HUES6 (cell line): ENCODE results near the gene FXYD5.

Experiments
- H3K27ac ChIP-seq: 2 replicates; pipeline ENCODE4 v1.7.0; 2013; ENCODE audit warnings: low read depth, mild to moderate bottlenecking, low read length, inconsistent platforms
- H3K27me3 ChIP-seq: 2 replicates; pipeline ENCODE4 v1.6.1; 2013; ENCODE audit warnings: low read length; ENCODE audit not compliant: control insufficient read depth, insufficient read depth
- H3K36me3 ChIP-seq: 2 replicates; pipeline ENCODE4 v1.6.1; 2013; ENCODE audit warnings: low read length; ENCODE audit not compliant: control insufficient read depth, insufficient read depth
- H3K4me1 ChIP-seq: 2 replicates; pipeline ENCODE4 v1.6.1; 2013; ENCODE audit warnings: low read length; ENCODE audit not compliant: control insufficient read depth, insufficient read depth
- H3K4me3 ChIP-seq: 2 replicates; pipeline ENCODE4 v1.5.1; 2013; ENCODE audit warnings: low read depth, low read length
- H3K9ac ChIP-seq: one replicate; pipeline ENCODE4 v1.6.1; 2013; ENCODE audit warnings: mild to moderate bottlenecking, low read length
- H3K9me3 ChIP-seq: 2 replicates; pipeline ENCODE4 v1.6.1; 2013; ENCODE audit warnings: low read depth, low read length; ENCODE audit not compliant: control insufficient read depth, insufficient read depth

FXYD5 gene

DNA sequence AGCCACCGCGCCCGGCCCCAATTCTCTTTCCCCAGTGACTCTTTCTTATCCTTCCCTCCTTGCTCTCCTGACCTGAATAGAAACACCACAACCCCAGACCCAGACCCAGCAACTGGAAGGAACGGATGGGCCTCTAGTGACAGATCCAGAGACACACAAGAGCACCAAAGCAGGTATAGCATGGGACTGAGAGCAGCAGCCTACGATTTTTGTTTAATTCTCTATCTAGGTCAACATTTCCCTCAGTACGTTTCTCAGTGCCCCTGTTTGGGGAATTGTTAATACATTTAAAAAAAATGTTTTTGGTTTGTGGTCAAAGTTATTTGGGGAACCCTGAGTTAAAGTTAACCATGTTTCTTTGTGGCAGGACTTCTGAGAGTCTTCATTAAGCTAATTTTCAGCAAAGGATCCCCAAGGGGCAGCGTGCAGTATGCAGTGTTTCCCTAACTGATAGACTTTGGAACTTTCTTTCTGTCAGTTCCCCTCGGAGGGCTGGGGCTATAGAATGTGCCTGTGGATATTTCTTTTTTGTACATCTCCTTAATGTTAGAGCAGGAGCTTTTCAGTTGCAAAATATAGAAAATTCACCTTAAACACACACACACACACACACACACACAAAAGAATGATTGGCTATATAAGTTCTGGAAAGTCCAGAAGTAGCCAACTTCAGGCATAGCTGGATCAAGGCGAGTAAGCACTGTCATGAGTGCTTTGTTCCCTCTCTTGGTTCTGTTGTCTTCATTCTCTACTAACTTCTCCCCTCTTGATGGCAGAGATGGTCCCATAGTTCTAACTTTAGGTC is 6.3 kb downstream of the FXYD5 start:
- Histone ChIP-seq H3K4me3 (no peak overlapping the region), H3K27me3 (no peaks in the 10 kb centered on the region), H3K36me3 (peaks cover 92% of the 10 kb centered on the region), H3K27ac (no peak overlapping the region), H3K9ac (no peak overlapping the region), H3K4me1 (peaks cover 2% of the 10 kb centered on the region; the same call in 1 of the 2 replicates), H3K9me3 (peaks cover 23% of the 10 kb centered on the region)

DNA sequence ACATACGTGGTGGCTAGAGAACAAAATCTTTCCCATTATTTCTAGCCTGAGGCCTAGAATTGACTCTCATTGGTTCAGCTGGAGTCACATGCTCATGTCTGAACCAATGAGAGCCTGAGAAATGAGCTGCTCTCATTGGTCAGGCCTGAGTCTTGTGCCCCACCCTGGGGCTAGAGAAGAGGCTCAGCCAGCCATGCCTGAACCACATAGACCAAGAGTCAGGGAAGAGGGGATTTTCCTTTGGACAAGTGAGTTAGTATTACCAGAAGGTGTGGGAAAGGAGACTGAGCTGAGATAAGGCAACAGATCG is 6.9 kb downstream of the FXYD5 start:
- H3K36me3 ChIP-seq, result peaks cover 98% of the 10 kb centered on the region
- no peaks in the 10 kb centered on the region for H3K4me1 ChIP-seq

DNA sequence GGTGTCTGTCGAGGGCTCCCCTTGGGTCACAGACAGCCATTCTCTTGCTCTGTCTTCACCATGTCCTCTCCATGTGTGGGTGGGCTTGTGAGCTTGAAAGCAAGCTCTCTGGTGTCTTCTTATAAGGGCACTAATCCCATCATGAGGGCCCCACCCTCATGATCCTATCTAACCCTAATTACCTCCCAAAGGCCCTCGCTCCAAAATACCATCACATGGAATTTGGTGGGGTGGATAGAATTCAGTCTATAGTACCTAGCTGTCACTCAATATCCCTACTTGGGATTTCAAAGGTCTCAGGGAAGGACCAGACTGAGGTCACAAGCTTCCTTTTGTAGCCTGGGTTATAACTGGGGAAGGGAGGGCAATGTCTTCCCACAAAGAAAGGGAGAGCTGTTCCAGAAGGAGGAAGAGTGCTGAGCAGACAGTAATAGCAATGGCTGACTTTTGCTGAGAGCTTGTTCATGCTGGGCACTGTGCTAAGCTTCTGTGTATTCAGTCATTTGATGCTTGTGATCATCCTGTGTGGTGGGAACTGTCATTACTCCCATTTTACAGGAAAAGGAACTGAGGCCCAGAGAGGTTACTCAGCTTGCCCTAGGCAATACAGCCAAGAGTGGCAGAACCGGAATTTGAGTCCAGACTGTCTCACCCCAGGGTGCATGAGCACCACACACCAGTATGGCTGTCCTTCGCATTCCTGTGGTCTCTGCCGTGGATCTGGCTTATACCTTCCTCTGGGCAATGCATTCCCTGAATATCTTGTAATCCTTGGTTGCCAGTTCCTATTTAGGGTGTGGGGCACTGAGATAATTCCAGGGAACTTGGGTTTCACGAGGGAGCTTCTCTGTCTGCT is 8.2 kb downstream of the FXYD5 start:
- Histone ChIP-seq H3K9me3 (peaks cover 31% of the 10 kb centered on the region), H3K27ac (no peak overlapping the region), H3K4me1 (no peaks in the 10 kb centered on the region), H3K27me3 (no peaks in the 10 kb centered on the region), H3K36me3 (peaks cover 100% of the 10 kb centered on the region), H3K4me3 (no peak overlapping the region), H3K9ac (no peak overlapping the region)

More for the DNA sequence above, 6.9 kb downstream of the FXYD5 start:
- Histone ChIP-seq H3K9ac (no peak overlapping the region), H3K27ac (no peak overlapping the region), H3K4me3 (no peak overlapping the region), H3K9me3 (peaks cover 28% of the 10 kb centered on the region), H3K27me3 (no peaks in the 10 kb centered on the region)

DNA sequence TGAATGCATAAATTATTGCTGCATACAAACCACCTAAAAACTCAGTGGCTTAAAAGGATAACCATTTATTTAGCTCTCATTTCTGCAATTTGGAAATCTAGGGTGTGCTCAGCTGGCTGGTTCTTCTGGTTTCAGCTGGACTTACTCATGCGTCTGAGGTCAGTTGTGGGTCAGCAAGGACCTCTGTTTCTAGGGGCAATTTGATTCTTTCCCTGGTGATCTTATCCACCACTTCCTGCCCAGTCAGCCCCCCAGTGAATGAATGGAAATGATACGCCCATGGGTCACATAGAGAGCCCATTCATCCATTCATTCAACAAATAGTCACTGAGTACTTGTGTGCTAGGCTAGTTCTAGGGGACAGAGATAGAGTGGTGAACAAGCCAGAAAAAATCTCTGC is 9.9 kb downstream of the FXYD5 start:
- peaks cover 31% of the 10 kb centered on the region for H3K9me3 ChIP-seq
- H3K9ac ChIP-seq, result no peak overlapping the region
- no peak overlapping the region for H3K4me3 ChIP-seq
- peaks cover 96% of the 10 kb centered on the region for H3K36me3 ChIP-seq
- no peaks in the 10 kb centered on the region for H3K27me3 ChIP-seq
- H3K27ac ChIP-seq, result no peak overlapping the region
- H3K4me1 ChIP-seq, result no peaks in the 10 kb centered on the region

DNA sequence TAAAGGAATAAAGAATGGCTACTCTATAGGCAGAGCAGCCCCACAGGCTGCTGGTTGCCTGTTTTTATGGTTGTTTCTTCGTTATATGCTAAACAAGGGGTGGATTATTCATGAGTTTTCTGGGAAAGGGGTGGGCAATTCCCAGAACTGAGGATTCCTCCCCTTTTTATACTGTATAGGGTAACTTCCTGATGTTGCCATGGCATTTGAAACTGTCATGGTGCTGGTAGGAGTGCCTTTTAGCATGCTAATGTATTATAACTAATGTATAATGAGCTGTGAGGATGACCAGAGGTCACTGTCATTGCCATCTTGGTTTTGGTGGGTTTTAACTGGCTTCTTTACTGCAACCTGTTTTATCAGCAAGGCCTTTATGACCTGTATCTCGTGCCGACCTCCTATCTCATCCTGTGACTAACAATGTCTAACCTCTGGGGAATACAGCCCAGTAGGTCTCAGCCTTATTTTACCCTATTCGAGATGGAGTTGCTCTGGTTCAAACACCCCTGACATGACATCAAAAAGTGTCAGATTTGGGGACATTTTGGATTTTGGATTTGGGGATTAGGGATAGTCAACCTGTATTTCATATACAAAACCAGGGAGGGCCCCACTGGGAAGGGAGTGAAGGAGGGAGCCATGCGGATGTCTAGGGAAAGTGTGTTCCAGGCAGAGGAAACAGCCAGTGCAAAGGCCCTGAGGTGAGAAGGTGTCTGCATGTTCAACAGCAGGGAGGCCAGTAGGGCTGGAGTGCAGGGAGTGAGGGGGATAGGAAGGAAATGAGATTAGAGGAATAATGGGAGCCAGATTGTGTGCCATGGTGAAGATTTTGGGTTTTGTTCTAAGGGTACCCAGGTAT is 10.9 kb downstream of the FXYD5 start:
- no peak overlapping the region for H3K27ac ChIP-seq
- peaks cover 95% of the 10 kb centered on the region for H3K36me3 ChIP-seq
- H3K9me3 ChIP-seq, result peaks cover 31% of the 10 kb centered on the region
- H3K4me1 ChIP-seq, result no peaks in the 10 kb centered on the region
- no peaks in the 10 kb centered on the region for H3K27me3 ChIP-seq
- H3K4me3 ChIP-seq, result no peak overlapping the region
- H3K9ac ChIP-seq, result no peak overlapping the region

DNA sequence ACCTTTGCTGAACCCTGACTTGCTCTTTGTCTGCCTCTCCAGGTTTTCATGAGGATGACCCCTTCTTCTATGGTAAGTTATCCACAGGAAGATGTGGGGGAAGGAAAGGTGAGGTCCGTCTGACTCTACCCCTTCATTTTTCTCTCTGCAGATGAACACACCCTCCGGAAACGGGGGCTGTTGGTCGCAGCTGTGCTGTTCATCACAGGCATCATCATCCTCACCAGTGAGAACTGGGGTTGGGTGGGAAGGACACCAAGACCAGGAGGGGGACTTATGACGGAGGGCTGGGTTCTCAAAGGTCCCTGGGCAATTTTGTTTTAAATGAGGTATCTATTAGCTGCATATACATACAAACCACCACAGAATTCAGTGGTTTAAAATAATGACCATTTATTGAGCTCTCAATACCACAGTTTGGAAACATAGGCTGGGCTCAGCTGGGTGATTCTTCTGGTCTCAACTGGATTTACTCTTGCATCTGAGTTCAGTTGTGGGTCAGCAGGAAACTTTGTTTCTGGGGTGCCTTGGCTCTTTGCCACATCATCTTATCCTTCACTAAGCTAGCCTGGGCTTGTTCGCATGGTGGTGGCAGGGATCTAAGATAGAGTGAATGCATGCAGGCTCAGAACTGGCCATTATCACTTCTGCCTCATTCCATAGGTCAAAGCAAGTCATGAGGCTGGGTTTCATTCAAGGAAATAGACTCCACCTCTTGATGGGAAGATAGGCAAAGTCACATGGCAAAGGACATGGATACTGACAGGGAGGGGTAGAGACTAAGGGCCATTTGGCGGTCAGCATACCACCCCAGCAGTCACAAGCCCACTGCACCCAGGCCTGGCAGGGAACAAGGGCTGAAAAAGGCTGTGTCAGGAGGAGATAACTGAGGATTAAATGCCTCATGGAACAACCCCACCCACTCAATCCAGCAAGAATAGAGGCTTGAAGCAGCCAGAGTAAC is 11.8 kb downstream of the FXYD5 start:
- H3K4me3 ChIP-seq, result no peak overlapping the region
- H3K9ac ChIP-seq, result no peak overlapping the region
- peaks cover 85% of the 10 kb centered on the region for H3K36me3 ChIP-seq
- peaks cover 31% of the 10 kb centered on the region for H3K9me3 ChIP-seq
- no peaks in the 10 kb centered on the region for H3K4me1 ChIP-seq
- H3K27ac ChIP-seq, result no peak overlapping the region
- no peaks in the 10 kb centered on the region for H3K27me3 ChIP-seq

DNA sequence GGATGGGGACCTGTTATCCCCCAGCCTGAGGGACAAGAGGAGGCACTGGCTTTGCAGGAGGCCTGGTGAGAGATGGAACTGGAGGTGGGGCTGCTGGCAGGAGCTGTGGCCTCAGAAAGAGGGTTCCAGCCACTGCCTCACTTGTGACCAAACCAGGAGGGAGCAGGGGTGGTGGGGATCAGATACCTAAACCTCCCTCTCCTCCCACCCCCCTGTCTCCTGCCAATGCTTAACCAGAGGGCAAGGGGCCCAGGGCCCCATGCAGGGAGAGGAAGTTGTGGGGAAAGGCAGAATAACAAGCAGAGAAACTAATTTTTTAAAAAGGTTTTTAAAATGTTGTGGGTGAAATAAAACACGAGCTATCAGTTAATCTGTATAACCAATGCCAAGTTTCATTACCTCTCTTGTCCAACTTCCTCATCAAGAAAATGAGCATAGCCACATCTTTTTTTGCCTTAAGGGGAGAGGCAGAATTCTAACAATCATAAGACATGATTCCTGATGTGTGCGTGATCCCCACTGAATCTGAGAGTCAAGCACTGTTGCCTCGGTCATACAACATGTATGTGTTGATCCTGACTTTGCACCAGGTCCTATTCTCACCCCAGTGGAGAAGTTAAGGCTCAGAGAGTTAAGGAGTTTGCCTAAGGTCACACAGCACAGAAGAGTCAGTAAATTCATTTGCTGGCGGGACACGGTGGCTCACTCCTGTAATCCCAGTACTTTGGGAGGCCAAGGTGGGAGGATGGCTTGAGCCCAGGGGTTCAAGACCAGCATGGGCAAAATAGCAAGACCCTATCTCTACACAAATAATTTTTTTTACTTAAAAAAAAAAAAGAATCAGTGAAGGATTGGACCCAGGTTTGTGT is 12.9 kb downstream of the FXYD5 start:
- Histone ChIP-seq H3K27me3 (no peaks in the 10 kb centered on the region), H3K4me1 (no peaks in the 10 kb centered on the region), H3K4me3 (no peak overlapping the region), H3K9me3 (peaks cover 31% of the 10 kb centered on the region), H3K27ac (no peak overlapping the region), H3K9ac (no peak overlapping the region), H3K36me3 (peaks cover 74% of the 10 kb centered on the region)

DNA sequence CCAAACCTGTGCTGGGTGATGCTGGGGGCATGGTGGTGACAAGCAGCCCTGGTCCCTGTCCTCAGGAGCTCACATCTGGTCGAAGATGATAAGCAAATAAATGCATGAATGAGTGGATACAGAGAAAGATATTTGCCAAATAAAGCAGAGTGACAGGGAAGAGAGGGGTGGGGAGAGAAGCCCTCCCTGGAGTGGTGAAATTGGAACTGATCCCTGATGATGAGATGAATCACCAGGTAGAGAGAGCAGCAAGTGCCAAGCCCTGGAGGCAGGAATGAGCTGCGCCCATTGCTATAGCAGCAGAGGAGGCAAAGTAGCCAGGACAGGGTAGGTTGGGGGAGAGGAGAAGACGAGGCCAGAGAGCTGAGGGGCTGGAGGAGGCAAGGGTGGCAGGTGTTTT is 13.7 kb downstream of the FXYD5 start:
- H3K27ac ChIP-seq, result no peak overlapping the region
- H3K4me3 ChIP-seq, result no peak overlapping the region
- peaks cover 26% of the 10 kb centered on the region for H3K9me3 ChIP-seq
- peaks cover 67% of the 10 kb centered on the region for H3K36me3 ChIP-seq
- H3K4me1 ChIP-seq, result no peaks in the 10 kb centered on the region
- H3K27me3 ChIP-seq, result no peaks in the 10 kb centered on the region
- H3K9ac ChIP-seq, result no peak overlapping the region

DNA sequence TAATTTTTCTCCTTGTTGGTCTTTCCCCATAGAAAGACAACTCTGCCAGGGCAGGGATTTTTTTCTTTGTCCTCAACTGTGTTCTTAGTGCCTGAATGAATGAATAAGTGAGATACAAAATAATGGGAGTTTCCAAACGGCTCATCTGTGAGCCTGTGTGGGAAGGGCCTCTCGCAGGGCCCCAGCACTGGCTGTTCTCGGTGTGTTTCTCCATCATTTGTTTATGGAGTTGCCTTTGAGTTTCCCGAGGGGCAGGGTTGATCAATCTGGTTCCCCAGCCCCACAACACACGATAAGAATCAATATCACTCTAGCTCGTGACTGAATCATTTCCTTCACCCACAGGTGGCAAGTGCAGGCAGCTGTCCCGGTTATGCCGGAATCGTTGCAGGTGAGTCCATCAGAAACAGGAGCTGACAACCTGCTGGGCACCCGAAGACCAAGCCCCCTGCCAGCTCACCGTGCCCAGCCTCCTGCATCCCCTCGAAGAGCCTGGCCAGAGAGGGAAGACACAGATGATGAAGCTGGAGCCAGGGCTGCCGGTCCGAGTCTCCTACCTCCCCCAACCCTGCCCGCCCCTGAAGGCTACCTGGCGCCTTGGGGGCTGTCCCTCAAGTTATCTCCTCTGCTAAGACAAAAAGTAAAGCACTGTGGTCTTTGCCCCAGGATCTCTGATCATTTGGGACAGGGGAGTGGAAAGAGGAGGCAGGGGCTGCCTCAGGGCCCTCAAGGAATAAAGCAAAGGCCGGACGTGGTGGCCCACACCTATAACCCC is 14.9 kb downstream of the FXYD5 start:
- Histone ChIP-seq H3K27me3 (no peaks in the 10 kb centered on the region), H3K4me1 (no peaks in the 10 kb centered on the region), H3K4me3 (no peak overlapping the region), H3K36me3 (peaks cover 55% of the 10 kb centered on the region), H3K9me3 (peaks cover 18% of the 10 kb centered on the region), H3K9ac (no peak overlapping the region), H3K27ac (no peak overlapping the region)
